Adrenal gland (tissue), 12 donors: Measurements from ENCODE around the gene TADA2B. TPM values are rescaled to one million over a fixed set of nuclear protein-coding genes. Genes with fewer than 3 reads are reported as not detected.

Experiments
- DNase-seq, 7 donors: peaks; one replicate each; pipeline ENCODE4 v3.0.0-alpha.2; 2019 to 2020
- H3K27ac ChIP-seq, 5 donors: fragments of 200-600 bp; sonication (generic) in 4 of 5; 1 replicate in 3 of 5; 2 replicates in 2 of 5; pipeline versions ENCODE4 v1.5.1 to v1.8.0; 2016 to 2020; ENCODE audit warnings: mild to moderate bottlenecking in 1 of 5
- H3K27me3 ChIP-seq: fragments of 200-600 bp; 2 replicates; pipeline ENCODE4 v1.8.0; 2021
- H3K36me3 ChIP-seq, 2 donors: fragments of 200-600 bp; replicated peaks in 1 of 2; 1 replicate in 1 of 2; 2 replicates in 1 of 2; pipeline versions ENCODE4 v1.5.1 to v1.8.0; 2018 to 2022
- H3K4me1 ChIP-seq, 2 donors: fragments of 200-600 bp; replicated peaks in 1 of 2; 1 replicate in 1 of 2; 2 replicates in 1 of 2; pipeline versions ENCODE4 v1.5.1 to v1.8.0; 2018 to 2021
- H3K4me3 ChIP-seq, 4 donors: fragments of 200-600 bp; sonication (generic) in 3 of 4; one replicate each; pipeline ENCODE4 v1.5.1; 2016 to 2018
- H3K9me3 ChIP-seq, 3 donors: fragments of 200-600 bp; sonication (generic) in 1 of 3; replicated peaks in 1 of 3; 1 replicate in 2 of 3; 2 replicates in 1 of 3; pipeline versions ENCODE4 v1.5.1 to v1.8.0; 2016 to 2021
- CTCF ChIP-seq, 6 experiments: fragments of 450-650 bp in 4 of 6; fragments of 200-600 bp in 2 of 6; sonication (generic) in 1 of 6; IDR thresholded peaks; 1 replicate in 5 of 6; 2 replicates in 1 of 6; pipeline versions ENCODE4 v1.5.1 to v1.8.0; 2016 to 2021; ENCODE audit warnings: antibody characterized with exemption in 6 of 6, mild to moderate bottlenecking in 2 of 6, moderate library complexity in 1 of 6
- POLR2A ChIP-seq, 2 donors: fragments of 450-650 bp; IDR thresholded peaks; one replicate each; pipeline ENCODE4 v1.6.1; 2017; ENCODE audit warnings: antibody characterized with exemption in 2 of 2, mild to moderate bottlenecking in 2 of 2, moderate library complexity in 1 of 2
- WGBS, 4 donors: extraction: QIAGEN DNeasy Blood & Tissue Kit in 2 of 4; methylation state at CpG; one replicate each; pipeline versions ENCODE4 v1.1.5 to v1.1.7; 2013 to 2017; 5-methylcytosine and 5-hydroxymethylcytosine counted together
- intact Hi-C, 2 donors: fragments of 100-400 bp; cut with DNase I; formaldehyde crosslinking; loops; one replicate each; pipeline versions ENCODE4 v1.14.1 to v1.15.0; 2022 to 2023
- polyA plus RNA-seq, 3 donors: library from polyadenylated mRNA; stranded (reverse); fragments of 200-250 nt in 2 of 3; fragments of 350-450 nt in 1 of 3; fragmentation: Illumina TruSeq in 1 of 3; extraction: RNeasy Lipid Tissue Mini Kit (QIAGEN cat#74804) in 1 of 3; gene quantifications; one replicate each; pipeline ENCODE4 v1.2.3, GENCODE V29; 2013 to 2014
- total RNA-seq, 9 donors: library from RNA; depleted of rRNA in 4 of 9; stranded (reverse); fragments of >200 nt in 4 of 9; fragments of 120-200 nt in 1 of 9; fragmentation: NEBNext Ultra II Directional in 1 of 9; extraction: Animal tissue kit (Norgen Biotek cat#: 25700) in 1 of 9; gene quantifications; one replicate each; pipeline versions ENCODE4 v1.1.0 to v1.2.4, GENCODE V29; 2013 to 2023
- donor health status: healthy with polysubstance abuse.
- donor health status: Bipolar disorder and iron deficiency.
- donor health status: DM: yes; HTN: yes; CAD: no.
- donor health status: DM: no; HTN: no; CAD: no.
- donor health status: DM: no; HTN: no; CAD: no.
- donor health status: DM: yes; HTN: yes; CAD: no.

The TADA2B gene
- total and polyA plus RNA-seq, 12 donors = 13.3 to 60.8 (median 32.4) TPM

GRCh38 chr4:7003879-7004240 lies 39.3 kb upstream of the TADA2B start:
- H3K36me3 ChIP-seq = peaks cover 0 to 82% of the 10 kb centered on the region in 2 donors
- intact Hi-C loops = no loop called here
- H3K4me1 ChIP-seq = peaks cover 30 to 45% of the 10 kb centered on the region in 2 donors
- TF ChIP-seq POLR2A (IDR thresholded peaks at IDR 0.05) (no peak), CTCF (IDR thresholded peaks at IDR 0.05) (no peak)
- peak in 1 of 7 donors; percentile 11 for DNase-seq
- no peaks in the 10 kb centered on the region for H3K27me3 ChIP-seq
- H3K27ac ChIP-seq = no peak overlapping the region
- H3K4me3 ChIP-seq = no peak overlapping the region
- 69 to 75% (median 74%) methylated on average over 8 of the region's 8 CpGs for WGBS, 4 donors
- no peaks in the 10 kb centered on the region for H3K9me3 ChIP-seq

GRCh38 chr4:7004331-7004730 lies 38.8 kb upstream of the TADA2B start:
- Histone ChIP-seq H3K9me3 (no peaks in the 10 kb centered on the region), H3K36me3 (peaks cover 0 to 82% of the 10 kb centered on the region in 2 donors), H3K4me3 (no peak overlapping the region), H3K27me3 (no peaks in the 10 kb centered on the region), H3K4me1 (peaks cover 31 to 50% of the 10 kb centered on the region in 2 donors), H3K27ac (peak overlapping the region in 1 of 5 donors; percentile 4)
- intact Hi-C loops = no loop called here
- 85 to 93% (median 91%) methylated on average over 4 of the region's 4 CpGs for WGBS, 4 donors
- TF ChIP-seq CTCF (IDR thresholded peaks at IDR 0.05) (no peak), POLR2A (IDR thresholded peaks at IDR 0.05) (no peak)
- peak in 1 of 7 donors; percentile 7 for DNase-seq

- H3K9me3 ChIP-seq = no peaks in the 10 kb centered on the region
- intact Hi-C loops = no loop called here
- DNase-seq = no peak
- 73 to 89% (median 87%) methylated on average over 4 of the region's 4 CpGs for WGBS, 4 donors
- H3K36me3 ChIP-seq = peaks cover 0 to 82% of the 10 kb centered on the region in 2 donors
- no peak overlapping the region for H3K4me3 ChIP-seq
- peak overlapping the region in 4 of 5 donors; percentile 13 to 83 (median 52) for H3K27ac ChIP-seq
- no peaks in the 10 kb centered on the region for H3K27me3 ChIP-seq
- no peak for TF ChIP-seq POLR2A (IDR thresholded peaks at IDR 0.05)
- no peak for TF ChIP-seq CTCF (IDR thresholded peaks at IDR 0.05)
- H3K4me1 ChIP-seq = peaks cover 19 to 45% of the 10 kb centered on the region in 2 donors
These were observed 37.6 kb upstream of the TADA2B start for GRCh38 chr4:7005571-7005970.

- intact Hi-C loops = no loop called here
- no peak for DNase-seq
- H3K27ac ChIP-seq = peak overlapping the region in 4 of 5 donors; percentile 5 to 83 (median 76)
- peaks cover 0 to 82% of the 10 kb centered on the region in 2 donors for H3K36me3 ChIP-seq
- no peaks in the 10 kb centered on the region for H3K9me3 ChIP-seq
- peaks cover 16 to 44% of the 10 kb centered on the region in 2 donors for H3K4me1 ChIP-seq
- H3K27me3 ChIP-seq = no peaks in the 10 kb centered on the region
- TF ChIP-seq CTCF (IDR thresholded peaks at IDR 0.05) (no peak), POLR2A (IDR thresholded peaks at IDR 0.05) (no peak)
- 40 to 61% (median 43%) methylated on average over 3 of the region's 3 CpGs for WGBS, 4 donors
- H3K4me3 ChIP-seq = no peak overlapping the region
These were observed 36.8 kb upstream of the TADA2B start for GRCh38 chr4:7006411-7006810.
